Fibroblast of skin of abdomen (primary cell): ENCODE measurements around the gene LNX1. TPM values are rescaled to one million over a fixed set of nuclear protein-coding genes. Genes with fewer than 3 reads are reported as not detected.

Experiments
- DNase-seq: peaks from one replicate; pipeline ENCODE4 v3.0.0-alpha.2; 2013
- polyA plus RNA-seq, 2 experiments: library from polyadenylated mRNA; unstranded; fragments of 120-200 nt; gene quantifications; one replicate each; pipeline ENCODE4 v1.2.1, GENCODE V29; 2013; ENCODE audit not compliant: insufficient read length in 2 of 2

Gene LNX1
- 2.2 TPM for polyA plus RNA-seq (2013, experiment 1 of 2; ENCODE audit: insufficient read length)
- polyA plus RNA-seq (2013, experiment 2 of 2; ENCODE audit: insufficient read length) = 1.9 TPM

DNA sequence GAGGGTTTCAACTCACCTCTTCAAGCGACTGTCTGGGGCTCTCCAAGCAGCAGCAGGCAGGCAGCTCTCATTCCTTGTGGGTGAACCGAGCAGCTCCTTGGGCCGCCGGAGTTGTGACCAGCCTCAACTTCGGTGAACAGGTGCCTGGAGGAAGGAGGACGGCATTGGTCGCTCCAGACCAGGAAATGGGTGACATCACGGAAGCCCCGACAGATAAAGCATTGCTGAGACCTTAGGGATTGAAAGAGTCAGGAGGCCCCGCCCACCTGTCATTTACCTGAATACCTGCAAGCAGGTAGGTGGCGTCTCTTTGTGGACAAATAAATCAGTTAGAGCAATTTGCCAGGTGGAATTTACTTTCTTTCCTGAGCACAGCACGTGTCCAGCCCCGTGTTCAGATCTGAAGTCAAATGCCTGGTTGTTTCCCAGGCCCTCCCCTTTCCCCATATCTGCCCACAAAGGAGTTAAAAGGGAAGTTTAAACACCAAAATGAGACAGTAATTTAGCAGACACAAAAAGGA, at the start of gene LNX1:
Gene LNX1, minus strand, starts transcription at position 115 of the 521 bp plus-strand sequence. CDS start 17,484 bp downstream, outside the sequence.
- no peak for DNase-seq

DNA sequence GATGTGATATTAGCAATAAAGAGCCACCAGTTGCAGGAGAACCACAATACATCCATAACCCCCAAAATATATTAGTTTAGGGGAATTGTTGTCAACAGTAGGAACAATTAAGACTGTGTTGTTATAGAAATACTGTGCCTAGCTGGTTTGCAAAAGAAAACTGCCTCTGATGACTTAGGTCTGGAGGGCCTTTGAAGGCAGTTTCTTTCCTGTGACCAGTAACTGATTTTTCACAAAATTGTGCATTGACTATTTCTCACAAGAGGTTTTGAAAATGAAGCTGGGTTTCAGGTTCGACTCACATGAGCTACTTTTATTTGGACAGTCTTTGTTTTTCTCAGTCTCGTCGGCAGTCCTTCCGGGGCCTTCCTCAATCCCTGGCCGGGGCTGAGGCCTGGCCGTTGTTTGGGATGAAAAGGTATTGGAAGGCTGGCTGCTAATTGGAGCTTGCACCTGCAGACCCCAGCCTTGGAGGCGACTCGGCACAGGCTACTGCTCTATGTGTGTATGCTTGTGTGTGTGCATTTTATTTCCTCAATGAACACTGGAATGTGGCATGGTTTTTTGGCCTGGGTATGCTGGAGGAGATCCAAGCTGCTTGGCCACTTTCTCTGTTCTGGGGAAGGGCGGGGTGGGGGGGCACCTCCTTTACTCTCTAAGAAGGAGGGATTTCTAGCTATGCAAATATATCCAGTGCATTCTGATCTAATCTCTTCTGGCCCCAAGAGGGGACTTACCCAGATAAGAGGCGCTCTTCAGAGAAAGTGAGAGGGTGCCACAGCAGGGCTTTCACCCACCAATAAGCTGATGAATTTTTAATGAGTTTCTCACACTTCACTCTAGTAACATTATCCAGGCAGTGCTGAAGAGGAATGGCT, 49.5 kb upstream of the LNX1 start:
- DNase-seq = no peak

DNA sequence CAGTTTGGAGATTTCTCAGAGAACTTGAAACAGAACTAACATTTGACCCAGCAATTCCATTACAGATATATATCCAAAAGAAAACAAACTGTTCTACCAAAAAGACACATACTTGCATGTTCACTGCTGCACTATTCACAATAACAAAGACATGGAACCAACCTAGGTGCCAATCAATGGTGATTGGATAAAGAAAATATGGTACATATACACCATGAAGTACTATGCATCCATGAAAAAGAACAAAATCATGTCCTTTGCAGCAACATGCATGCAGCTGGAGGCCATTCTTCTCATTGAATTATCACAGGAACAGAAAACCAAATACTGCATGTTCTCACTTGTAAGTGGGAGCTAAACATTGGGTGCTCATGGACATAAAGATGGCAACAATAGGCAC, 47.6 kb upstream of the LNX1 start:
- DNase-seq = no peak

GRCh38 chr4:53637348-53637747, 46.1 kb upstream of the LNX1 start:
- DNase-seq = no peak

GRCh38 chr4:53635697-53636483, 44.6 kb upstream of the LNX1 start:
- DNase-seq = no peak

GRCh38 chr4:53633608-53634007, 42.3 kb upstream of the LNX1 start:
- DNase-seq = peak; percentile 50

GRCh38 chr4:53629296-53629695, 38.0 kb upstream of the LNX1 start:
- no peak for DNase-seq

DNA sequence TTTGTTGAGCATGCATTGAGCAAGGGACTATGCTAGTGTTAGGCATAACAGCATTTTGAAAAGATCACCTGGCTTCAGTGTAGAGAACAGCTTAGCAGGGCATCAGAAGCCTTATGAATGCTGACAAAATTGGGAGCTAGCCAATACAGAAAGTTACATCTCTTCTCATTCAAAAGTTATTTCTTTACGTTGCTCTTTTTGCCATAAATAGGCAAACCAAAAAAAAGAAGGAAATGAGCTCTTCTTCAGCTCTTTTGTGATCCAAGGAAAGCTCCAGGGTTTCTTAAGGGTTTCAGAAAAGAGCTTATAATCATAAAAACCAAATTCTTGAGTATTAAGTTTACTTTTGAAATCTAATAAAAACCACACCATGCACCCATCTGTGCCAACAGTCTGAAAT, 35.2 kb upstream of the LNX1 start:
- DNase-seq = peak; percentile 40

DNA sequence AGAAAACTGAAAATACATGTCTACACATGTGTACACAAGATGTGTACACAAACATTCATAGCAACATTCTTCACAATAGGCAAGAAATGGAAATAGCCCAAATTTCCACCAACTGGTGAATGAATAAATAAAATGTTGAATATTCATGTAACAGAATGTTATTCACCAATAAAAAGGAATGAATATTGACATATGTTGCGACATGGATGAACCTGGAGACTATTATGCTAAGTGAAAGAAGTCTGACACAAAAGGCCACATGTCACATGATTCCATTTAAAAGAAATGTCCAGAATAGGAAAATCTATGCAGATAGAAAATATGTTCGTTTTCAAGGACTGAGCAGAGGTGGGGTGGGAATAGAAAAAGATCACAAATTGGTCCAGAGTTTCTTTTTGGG, 34.6 kb upstream of the LNX1 start:
- DNase-seq = no peak

GRCh38 chr4:53622739-53623151, 31.5 kb upstream of the LNX1 start:
- peak; percentile 77 for DNase-seq

- no peak for DNase-seq
Measured at GRCh38 chr4:53620956-53621355, 29.7 kb upstream of the LNX1 start.

- DNase-seq = no peak
Measured at GRCh38 chr4:53619431-53619830, 28.1 kb upstream of the LNX1 start.

DNA sequence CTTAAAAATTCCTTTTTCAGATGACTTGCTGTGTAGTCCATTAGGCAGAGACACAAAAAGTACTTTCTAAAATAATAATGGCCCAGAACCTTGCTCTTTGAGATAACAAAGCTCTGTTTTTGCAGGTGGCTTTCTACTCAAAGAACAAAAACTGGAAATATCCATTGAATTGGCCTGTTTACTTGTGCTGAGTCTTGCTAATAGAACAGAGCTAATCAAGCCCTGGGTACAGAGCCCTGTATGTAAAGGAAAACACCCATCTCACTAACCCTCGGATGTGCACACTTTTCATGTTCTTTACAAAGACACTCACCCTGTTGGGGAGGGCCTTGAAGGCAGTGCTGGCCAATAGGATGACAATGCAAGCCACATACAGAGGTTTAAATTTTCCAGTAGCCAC, 27.0 kb upstream of the LNX1 start:
- DNase-seq = no peak

DNA sequence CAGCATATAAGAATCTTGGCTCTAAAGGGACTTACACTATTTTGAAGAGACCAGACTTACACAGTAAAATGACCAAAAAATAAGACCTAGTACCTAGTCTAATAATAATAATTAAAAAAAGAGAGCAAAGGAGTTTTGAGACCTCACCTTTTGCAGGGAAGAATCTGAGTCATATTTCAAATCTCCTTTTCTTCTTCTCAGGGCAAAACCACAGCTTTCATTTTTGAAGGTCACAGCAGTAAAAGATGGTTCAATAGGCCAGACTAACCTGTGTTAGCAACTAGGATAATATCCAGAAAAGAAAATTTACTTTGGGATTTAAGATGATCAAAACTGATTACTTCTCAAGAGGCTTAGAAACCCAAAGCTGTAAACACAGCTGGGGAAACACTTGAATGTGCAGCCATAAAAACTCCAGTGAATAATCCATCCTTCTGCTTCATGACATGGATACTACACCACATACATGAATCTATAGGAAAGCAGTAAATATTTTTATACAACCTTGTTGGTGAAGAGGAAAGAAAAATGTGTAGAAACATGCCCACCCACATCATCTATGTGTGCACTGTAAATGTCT, 25.9 kb upstream of the LNX1 start:
- DNase-seq = no peak

DNA sequence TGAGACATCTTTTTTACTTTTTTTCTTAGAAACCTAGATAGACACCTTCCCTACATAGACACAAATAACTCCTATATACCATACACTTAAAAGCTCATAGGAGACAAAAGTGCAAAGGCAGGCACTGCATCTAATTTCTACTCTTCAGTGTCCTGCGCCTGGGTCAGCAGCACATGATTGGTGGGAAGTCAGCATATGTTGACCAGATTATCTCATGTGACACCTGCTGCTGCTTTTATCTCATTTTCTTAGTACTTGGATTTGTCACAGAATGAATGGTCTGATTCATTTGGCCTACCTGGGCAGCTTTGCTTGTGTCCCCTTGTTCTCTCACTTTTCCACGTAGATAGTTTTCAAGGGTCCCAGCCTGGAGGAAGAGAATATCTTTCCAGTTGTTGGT, 24.9 kb upstream of the LNX1 start:
- no peak for DNase-seq

DNA sequence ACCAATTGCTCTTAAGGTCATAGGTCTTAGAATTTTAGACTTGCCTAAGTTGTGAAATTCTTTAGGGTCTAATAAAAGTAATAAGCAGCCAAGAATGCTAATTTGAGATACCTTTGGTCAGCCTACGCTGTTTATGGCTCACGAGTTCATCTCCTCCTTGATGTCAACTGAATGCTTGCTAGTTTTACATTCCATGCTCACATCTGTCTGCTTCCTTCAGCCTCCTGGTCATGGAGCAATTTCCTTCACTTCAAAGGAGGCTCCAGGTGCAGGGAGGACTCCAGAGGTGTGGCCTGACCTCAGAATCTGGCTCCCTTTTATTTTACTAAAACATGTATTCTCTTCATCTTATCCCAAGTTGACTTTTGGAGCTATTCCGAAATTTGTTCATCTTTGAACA, 23.3 kb upstream of the LNX1 start:
- DNase-seq = no peak

DNA sequence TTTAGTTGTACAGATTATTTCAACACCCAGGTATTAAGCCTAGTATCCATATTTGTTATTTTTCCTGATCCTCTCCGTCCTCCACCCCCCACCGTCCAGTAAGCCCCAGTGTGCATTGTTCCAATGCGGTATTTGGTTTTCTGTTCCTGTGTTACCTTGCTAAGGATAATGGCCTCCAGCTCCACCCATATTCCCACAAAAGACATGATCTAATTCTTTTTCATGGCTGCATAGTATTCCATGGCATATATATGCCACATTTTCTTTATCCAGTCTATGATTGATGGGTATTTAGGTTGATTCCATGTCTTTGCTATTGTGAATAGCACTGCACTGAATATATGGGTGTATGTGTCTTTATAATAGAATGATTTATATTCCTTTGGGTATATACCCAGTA, 22.1 kb upstream of the LNX1 start:
- DNase-seq = no peak

DNA sequence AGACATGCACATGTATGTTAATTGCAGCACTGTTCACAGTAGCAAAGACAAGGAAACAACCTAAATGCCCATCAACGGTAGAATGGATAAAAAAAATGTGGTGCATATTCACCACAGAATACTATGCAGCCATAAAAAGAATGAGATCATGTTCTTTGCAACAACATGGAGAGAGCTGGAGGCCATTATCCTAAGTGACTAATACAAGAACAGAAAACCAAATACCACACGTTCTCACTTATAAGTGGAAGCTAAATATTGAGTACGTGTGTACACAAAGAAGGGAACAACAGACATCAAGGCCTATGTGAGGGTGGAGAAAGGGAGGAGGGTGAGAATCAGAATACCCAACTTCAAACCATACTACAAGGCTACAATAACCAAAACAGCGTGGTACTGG, 17.4 kb upstream of the LNX1 start:
- DNase-seq = no peak

GRCh38 chr4:53608242-53608641, 17.0 kb upstream of the LNX1 start:
- no peak for DNase-seq

GRCh38 chr4:53605783-53606182, 14.5 kb upstream of the LNX1 start:
- no peak for DNase-seq

- DNase-seq = no peak
Measured at GRCh38 chr4:53602390-53602789, 11.1 kb upstream of the LNX1 start.

DNA sequence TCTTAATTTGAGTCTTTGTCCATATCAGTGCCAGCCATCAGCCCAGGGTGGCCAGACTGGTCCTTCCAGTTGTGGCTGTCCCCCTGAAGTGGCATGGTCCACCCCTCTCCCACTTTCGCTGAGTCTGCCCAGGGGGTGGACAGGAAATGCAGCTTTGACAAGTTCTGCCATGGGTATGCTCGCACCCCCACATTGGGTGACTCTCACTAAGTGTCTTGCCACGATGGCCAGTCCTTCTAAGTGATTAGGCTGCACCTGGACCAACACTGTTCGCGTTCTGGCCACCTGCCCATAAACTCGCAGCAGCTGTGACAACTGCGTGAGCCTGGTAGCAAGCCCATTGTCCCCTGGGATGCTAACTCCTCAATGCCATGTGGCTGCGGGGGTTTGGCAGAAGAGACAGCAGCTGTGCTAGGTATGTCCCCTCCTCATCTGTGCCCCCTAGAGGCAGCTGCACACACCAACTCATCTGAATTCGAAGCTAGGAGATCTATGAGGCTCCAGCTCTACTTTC, 10.0 kb upstream of the LNX1 start:
- DNase-seq = peak; percentile 14

GRCh38 chr4:53599632-53600031, 8.3 kb upstream of the LNX1 start:
- DNase-seq = no peak
